Neural cell (in vitro differentiated cells): ENCODE results near the gene CDC25B. TPM values are rescaled to one million over a fixed set of nuclear protein-coding genes. Genes with fewer than 3 reads are reported as not detected.

ENCODE experiments used
- H2AFZ ChIP-seq: fragments of 200-600, 300-800 bp; sonication (generic), shearing (Covaris generic); 2 replicates; pipeline ENCODE4 v1.6.0; 2014; ENCODE audit warnings: low read depth, mild to moderate bottlenecking, antibody characterized with exemption, low read length, moderate library complexity
- H3F3A ChIP-seq: fragments of 200-600 bp; shearing (Covaris generic); 2 replicates; pipeline ENCODE4 v1.6.1; 2016; ENCODE audit warnings: mild to moderate bottlenecking, moderate library complexity, mixed read lengths, antibody characterized with exemption, low read length; ENCODE audit not compliant: insufficient read depth, poor library complexity, severe bottlenecking
- H3K27ac ChIP-seq: fragments of 200-600, 300-800 bp; sonication (generic), shearing (Covaris generic); 2 replicates; pipeline ENCODE4 v1.5.1; 2014; ENCODE audit warnings: mild to moderate bottlenecking, low read length, moderate library complexity
- H3K27me3 ChIP-seq: fragments of 300-800, 200-600 bp; sonication (generic), shearing (Covaris generic); 2 replicates; pipeline ENCODE4 v1.6.0; 2014; ENCODE audit warnings: mild to moderate bottlenecking, low read depth, low read length, moderate library complexity; ENCODE audit not compliant: insufficient read depth
- H3K36me3 ChIP-seq: fragments of 300-800, 200-600 bp; sonication (generic), shearing (Covaris generic); 2 replicates; pipeline ENCODE4 v1.5.1; 2014; ENCODE audit warnings: mild to moderate bottlenecking, antibody characterized with exemption, low read length, moderate library complexity; ENCODE audit not compliant: insufficient read depth
- H3K4me2 ChIP-seq: fragments of 300-800, 200-600 bp; sonication (generic), shearing (Covaris generic); 2 replicates; pipeline ENCODE4 v1.6.0; 2014; ENCODE audit warnings: mild to moderate bottlenecking, low read length
- H3K4me3 ChIP-seq: fragments of 300-800, 200-600 bp; sonication (generic), shearing (Covaris generic); 2 replicates; pipeline ENCODE4 v1.5.1; 2014; ENCODE audit warnings: mild to moderate bottlenecking, low read length, moderate library complexity
- H3K79me2 ChIP-seq: fragments of 200-600 bp; shearing (Covaris generic); replicated peaks from 2 replicates; pipeline ENCODE4 v1.6.0; 2014; ENCODE audit warnings: mild to moderate bottlenecking, low read length, moderate library complexity; ENCODE audit not compliant: insufficient read depth
- H3K9ac ChIP-seq: fragments of 300-800, 200-600 bp; sonication (generic), shearing (Covaris generic); 2 replicates; pipeline ENCODE4 v1.6.1; 2016; ENCODE audit warnings: mild to moderate bottlenecking, low read length, mixed read lengths
- H3K9me2 ChIP-seq: fragments of 200-600 bp; shearing (Covaris generic); 2 replicates; pipeline ENCODE4 v1.6.1; 2016; ENCODE audit warnings: mild to moderate bottlenecking, low read length, mixed read lengths; ENCODE audit not compliant: insufficient read depth
- H3K9me3 ChIP-seq: fragments of 200-600, 300-800 bp; sonication (generic), shearing (Covaris generic); 2 replicates; pipeline ENCODE4 v1.6.1; 2016; ENCODE audit warnings: mild to moderate bottlenecking, mixed run types, low read length, moderate library complexity, mixed read lengths
- H4K20me1 ChIP-seq: fragments of 200-600 bp; shearing (Covaris generic); 2 replicates; pipeline ENCODE4 v1.6.1; 2016; ENCODE audit warnings: mild to moderate bottlenecking, mixed run types; ENCODE audit not compliant: insufficient read depth
- CTCF ChIP-seq: fragments of 450-650 bp; IDR thresholded peaks from 2 replicates; pipeline ENCODE4 v1.5.1; 2014; ENCODE audit warnings: antibody characterized with exemption, mild to moderate bottlenecking, moderate library complexity; ENCODE audit not compliant: poor library complexity, severe bottlenecking
- EP300 ChIP-seq: fragments of 450-650 bp; conservative IDR thresholded peaks from 2 replicates; pipeline ENCODE4 v1.6.1; 2014; ENCODE audit warnings: antibody characterized with exemption, mild to moderate bottlenecking, moderate library complexity; ENCODE audit not compliant: poor library complexity, severe bottlenecking
- EZH2 ChIP-seq: fragments of 200-600, 300-800 bp; shearing (Covaris generic), sonication (generic); IDR thresholded peaks from 2 replicates; pipeline ENCODE4 v1.6.1; 2014; ENCODE audit warnings: antibody characterized with exemption, low read length, borderline replicate concordance, mild to moderate bottlenecking; ENCODE audit not compliant: insufficient read depth, poor library complexity, severe bottlenecking
- MXI1 ChIP-seq: fragments of 450-650 bp; conservative IDR thresholded peaks from 2 replicates; pipeline ENCODE4 v1.6.1; 2014; ENCODE audit warnings: antibody characterized with exemption, mild to moderate bottlenecking; ENCODE audit not compliant: poor library complexity, severe bottlenecking
- POLR2AphosphoS5 ChIP-seq: IDR thresholded peaks from 2 replicates; pipeline ENCODE4 v1.6.1; 2012
- RAD21 ChIP-seq: fragments of 450-650 bp; conservative IDR thresholded peaks from 2 replicates; pipeline ENCODE4 v1.6.1; 2014; ENCODE audit warnings: antibody characterized with exemption, mild to moderate bottlenecking, moderate library complexity
- REST ChIP-seq: IDR thresholded peaks from 2 replicates; pipeline ENCODE4 v1.6.1; 2012; ENCODE audit warnings: borderline replicate concordance
- SMC3 ChIP-seq: fragments of 450-650 bp; conservative IDR thresholded peaks from 2 replicates; pipeline ENCODE4 v1.6.1; 2014; ENCODE audit warnings: antibody characterized with exemption, mild to moderate bottlenecking, moderate library complexity; ENCODE audit not compliant: poor library complexity
- TAF1 ChIP-seq: IDR thresholded peaks from 2 replicates; pipeline ENCODE4 v1.6.1; 2012; ENCODE audit warnings: low read depth
- polyA plus RNA-seq: library from polyadenylated mRNA; depleted of rRNA; stranded (reverse); fragments of >200 nt; gene quantifications from 2 replicates; pipeline ENCODE4 v1.2.3, GENCODE V29; 2014

The CDC25B gene
- polyA plus RNA-seq, 1 donor from 2014 or later = 26.5 TPM

- peak overlapping the region; percentile 82 for H3K4me3 ChIP-seq
- H3K9me2 ChIP-seq = no peaks in the 10 kb centered on the region
- no peaks in the 10 kb centered on the region for H3K27me3 ChIP-seq
- no peak for TF ChIP-seq POLR2AphosphoS5
- peak; percentile 10 for TF ChIP-seq SMC3
- TF ChIP-seq EP300 = no peak
- no peak for TF ChIP-seq REST
- peak; percentile 12 for TF ChIP-seq CTCF
- peak; percentile 38 for TF ChIP-seq MXI1
- peak overlapping the region; percentile 75 for H3K9ac ChIP-seq
- peak overlapping the region; percentile 79 for H3K27ac ChIP-seq
- peaks cover 10% of the 10 kb centered on the region for H3K79me2 ChIP-seq
- H4K20me1 ChIP-seq = no peaks in the 10 kb centered on the region
- H3K4me2 ChIP-seq = peak overlapping the region; percentile 55
- no peaks in the 10 kb centered on the region for H3K36me3 ChIP-seq
- no peaks in the 10 kb centered on the region for H3F3A ChIP-seq
- H3K9me3 ChIP-seq = no peaks in the 10 kb centered on the region
- peak overlapping the region; percentile 27 for H2AFZ ChIP-seq
Measured at GRCh38 chr20:3786126-3786484, 10.0 kb upstream of the CDC25B start.

- TF ChIP-seq TAF1 (no peak), SMC3 (peak; percentile 63), MXI1 (no peak), EZH2 (no peak), REST (no peak), CTCF (peak; percentile 75), RAD21 (peak; percentile 71), POLR2AphosphoS5 (peak; percentile 77)
- Histone ChIP-seq H3F3A (no peaks in the 10 kb centered on the region), H3K9ac (peak within 1 kb of the TSS; percentile 75), H3K9me3 (no peaks in the 10 kb centered on the region), H3K4me2 (peak within 1 kb of the TSS; percentile 84), H4K20me1 (no peaks in the 10 kb centered on the region), H3K9me2 (no peaks in the 10 kb centered on the region), H3K27ac (peak within 1 kb of the TSS; percentile 79), H3K36me3 (no peaks in the 10 kb centered on the region), H3K4me3 (peak within 1 kb of the TSS; percentile 82), H3K27me3 (no peaks in the 10 kb centered on the region), H2AFZ (peak within 1 kb of the TSS; percentile 73), H3K79me2 (peaks cover 10% of the 10 kb centered on the region)
Measured at GRCh38 chr20:3786665-3787323, 9.3 kb upstream of the CDC25B start, which contains the start of gene CENPB. Gene CENPB (minus strand): TSS chr20:3786740. CDS start chr20:3786483, 257 bp downstream.
